ENCODE results near the gene NAALADL1.
A peak's percentile ranks its signal among the peaks of the same experiment; 100 is the strongest.

The NAALADL1 gene

GRCh38 chr11:65083134-65083833 lies 24.9 kb upstream of the NAALADL1 start:
- DNase-seq, result peak; percentile 24

- no peak for DNase-seq
Observed at GRCh38 chr11:65078786-65079342, 20.5 kb upstream of the NAALADL1 start.

- DNase-seq, result peak; percentile 82
Observed at GRCh38 chr11:65078151-65078550, 19.8 kb upstream of the NAALADL1 start.

- peak; percentile 19 for DNase-seq
Observed at GRCh38 chr11:65077451-65077850, 19.1 kb upstream of the NAALADL1 start.

- DNase-seq, result no peak
Observed at GRCh38 chr11:65072631-65072966, 14.2 kb upstream of the NAALADL1 start.

- DNase-seq, result no peak
Observed at GRCh38 chr11:65071907-65072630, 13.7 kb upstream of the NAALADL1 start.

GRCh38 chr11:65069217-65069616 lies 10.9 kb upstream of the NAALADL1 start:
- peak; percentile 28 for DNase-seq

GRCh38 chr11:65067446-65067845 lies 9.1 kb upstream of the NAALADL1 start:
- no peak for DNase-seq

GRCh38 chr11:65066805-65067291 lies 8.5 kb upstream of the NAALADL1 start:
- no peak for DNase-seq

GRCh38 chr11:65066315-65066714 lies 8.0 kb upstream of the NAALADL1 start:
- DNase-seq, result no peak

- DNase-seq, result no peak
Observed at GRCh38 chr11:65065851-65066250, 7.5 kb upstream of the NAALADL1 start.

- DNase-seq, result no peak
Observed at GRCh38 chr11:65064847-65065240, 6.5 kb upstream of the NAALADL1 start.

GRCh38 chr11:65063532-65063931 lies 5.2 kb upstream of the NAALADL1 start:
- no peak for DNase-seq

- peak; percentile 47 for DNase-seq
Observed at GRCh38 chr11:65060913-65061408, 2.6 kb upstream of the NAALADL1 start.

GRCh38 chr11:65059959-65060824 lies 1.8 kb upstream of the NAALADL1 start:
- DNase-seq, result peak; percentile 37

GRCh38 chr11:65059523-65059922 lies 1.2 kb upstream of the NAALADL1 start:
- no peak for DNase-seq

GRCh38 chr11:65058012-65058411 lies 341 bp downstream of the NAALADL1 start:
- DNase-seq, result no peak

GRCh38 chr11:65057526-65057925 lies 827 bp downstream of the NAALADL1 start:
- no peak for DNase-seq

GRCh38 chr11:65056999-65057398 lies 1.4 kb downstream of the NAALADL1 start:
- DNase-seq, result no peak

GRCh38 chr11:65055538-65055937 lies 2.8 kb downstream of the NAALADL1 start:
- no peak for DNase-seq

- DNase-seq, result no peak
Observed at GRCh38 chr11:65053827-65054508, 4.4 kb downstream of the NAALADL1 start.

GRCh38 chr11:65051398-65051858 lies 6.9 kb downstream of the NAALADL1 start:
- DNase-seq, result no peak
